Measurements from ENCODE around the gene XRCC4.

XRCC4 gene

DNA sequence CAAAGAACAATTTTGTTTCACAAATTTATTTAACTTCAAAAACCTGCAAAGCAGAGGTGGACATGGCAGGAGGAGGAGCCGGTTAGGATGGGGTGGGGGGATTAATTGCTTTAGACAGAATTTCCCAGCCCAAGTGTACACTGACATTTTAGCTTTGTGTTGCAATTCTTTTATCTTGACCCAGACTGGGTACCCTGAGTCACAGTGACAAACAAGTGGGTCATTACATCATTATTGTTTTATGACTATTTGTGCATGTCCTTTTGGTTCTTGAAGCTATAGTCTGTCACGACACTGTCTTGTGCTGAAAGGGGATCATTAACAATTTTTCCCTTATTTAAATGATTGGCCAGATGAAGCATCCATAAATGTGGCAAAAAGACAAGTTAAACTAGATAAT, 309.7 kb downstream of the XRCC4 start:
- DNase-seq (ENCODE audit: low read depth): no peak
- TF ChIP-seq MYC (IDR thresholded peaks at IDR 0.05; ENCODE audit: low read depth, low read length) (no peak), POLR2A (IDR thresholded peaks at IDR 0.05; ENCODE audit: extremely low read depth, insufficient read length) (no peak)
- TF ChIP-seq, protein P1, sequence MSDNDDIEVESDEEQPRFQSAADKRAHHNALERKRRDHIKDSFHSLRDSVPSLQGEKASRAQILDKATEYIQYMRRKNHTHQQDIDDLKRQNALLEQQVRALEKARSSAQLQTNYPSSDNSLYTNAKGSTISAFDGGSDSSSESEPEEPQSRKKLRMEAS (IDR thresholded peaks at IDR 0.05; ENCODE audit: low read depth, low read length): no peak
- TF ChIP-seq, protein P2, sequence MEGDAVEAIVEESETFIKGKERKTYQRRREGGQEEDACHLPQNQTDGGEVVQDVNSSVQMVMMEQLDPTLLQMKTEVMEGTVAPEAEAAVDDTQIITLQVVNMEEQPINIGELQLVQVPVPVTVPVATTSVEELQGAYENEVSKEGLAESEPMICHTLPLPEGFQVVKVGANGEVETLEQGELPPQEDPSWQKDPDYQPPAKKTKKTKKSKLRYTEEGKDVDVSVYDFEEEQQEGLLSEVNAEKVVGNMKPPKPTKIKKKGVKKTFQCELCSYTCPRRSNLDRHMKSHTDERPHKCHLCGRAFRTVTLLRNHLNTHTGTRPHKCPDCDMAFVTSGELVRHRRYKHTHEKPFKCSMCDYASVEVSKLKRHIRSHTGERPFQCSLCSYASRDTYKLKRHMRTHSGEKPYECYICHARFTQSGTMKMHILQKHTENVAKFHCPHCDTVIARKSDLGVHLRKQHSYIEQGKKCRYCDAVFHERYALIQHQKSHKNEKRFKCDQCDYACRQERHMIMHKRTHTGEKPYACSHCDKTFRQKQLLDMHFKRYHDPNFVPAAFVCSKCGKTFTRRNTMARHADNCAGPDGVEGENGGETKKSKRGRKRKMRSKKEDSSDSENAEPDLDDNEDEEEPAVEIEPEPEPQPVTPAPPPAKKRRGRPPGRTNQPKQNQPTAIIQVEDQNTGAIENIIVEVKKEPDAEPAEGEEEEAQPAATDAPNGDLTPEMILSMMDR (IDR thresholded peaks at IDR 0.05; ENCODE audit: low read depth, low read length): no peak
- no peak overlapping the region for H3K4me3 ChIP-seq (ENCODE audit: low read depth, low read length)

DNA sequence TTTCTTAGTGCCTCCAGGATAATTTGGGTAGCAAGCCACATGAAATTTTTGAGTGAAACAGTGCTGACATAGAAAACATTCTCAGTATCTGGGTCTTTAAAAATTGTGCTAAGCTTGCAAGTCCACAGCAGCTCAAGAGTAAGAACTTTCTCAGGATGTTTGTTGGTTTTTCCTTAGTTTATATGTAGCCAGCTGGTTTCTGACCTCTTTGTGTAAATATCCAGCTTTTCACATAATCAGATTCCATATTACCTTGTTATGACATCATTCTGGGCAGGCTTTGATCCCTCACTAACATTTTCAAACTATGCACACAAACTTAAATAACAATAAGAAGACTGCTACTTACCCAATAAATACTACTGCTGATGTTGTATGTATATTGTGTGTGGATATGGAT, 311.3 kb downstream of the XRCC4 start:
- no peak overlapping the region for H3K4me3 ChIP-seq (ENCODE audit: low read depth, low read length)
- no peak for DNase-seq (ENCODE audit: low read depth)
- TF ChIP-seq POLR2A (IDR thresholded peaks at IDR 0.05; ENCODE audit: extremely low read depth, insufficient read length) (no peak), MYC (IDR thresholded peaks at IDR 0.05; ENCODE audit: low read depth, low read length) (no peak)
- TF ChIP-seq, protein P2 (IDR thresholded peaks at IDR 0.05; ENCODE audit: low read depth, low read length): no peak
- TF ChIP-seq, protein P1 (IDR thresholded peaks at IDR 0.05; ENCODE audit: low read depth, low read length): no peak

DNA sequence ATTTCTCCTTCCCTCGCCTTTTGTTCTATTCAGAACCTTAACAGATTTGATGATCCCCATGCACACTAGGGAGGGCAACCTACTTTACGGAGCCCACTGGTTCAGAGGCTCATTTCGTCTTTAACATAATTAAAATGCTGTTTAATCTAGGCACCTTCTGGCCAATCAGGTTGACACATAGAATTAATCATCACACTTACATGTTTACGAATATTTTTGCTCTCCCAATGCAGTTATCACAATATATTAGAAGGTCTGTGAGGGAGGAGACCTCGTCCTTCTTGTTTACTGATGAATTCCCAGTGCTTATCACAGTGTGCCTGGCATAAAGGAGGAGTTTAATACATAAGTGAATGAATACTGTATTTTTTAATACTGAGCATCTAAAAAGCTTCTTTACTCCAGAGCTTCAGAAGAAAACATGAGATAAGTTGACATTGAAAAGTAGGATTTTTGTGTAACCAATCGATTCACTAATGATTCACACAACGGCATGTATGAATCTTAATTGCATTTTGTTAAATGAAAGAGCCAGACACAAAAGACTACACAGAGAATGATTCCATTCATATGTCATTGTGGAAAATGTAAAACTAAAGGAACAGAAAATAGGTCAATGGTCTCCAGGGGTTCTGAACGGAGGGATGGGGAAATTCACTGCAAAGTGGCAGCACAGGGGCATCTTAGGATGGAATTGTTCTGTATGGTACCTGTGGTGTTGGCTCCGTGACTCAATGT, 315.6 kb downstream of the XRCC4 start:
- DNase-seq (ENCODE audit: low read depth): no peak
- TF ChIP-seq, protein P1 (IDR thresholded peaks at IDR 0.05; ENCODE audit: low read depth, low read length): no peak
- TF ChIP-seq, protein P2 (IDR thresholded peaks at IDR 0.05; ENCODE audit: low read depth, low read length): no peak
- no peak for TF ChIP-seq MYC (IDR thresholded peaks at IDR 0.05; ENCODE audit: low read depth, low read length)
- TF ChIP-seq POLR2A (IDR thresholded peaks at IDR 0.05; ENCODE audit: extremely low read depth, insufficient read length): no peak
- H3K4me3 ChIP-seq (ENCODE audit: low read depth, low read length): no peak overlapping the region

DNA sequence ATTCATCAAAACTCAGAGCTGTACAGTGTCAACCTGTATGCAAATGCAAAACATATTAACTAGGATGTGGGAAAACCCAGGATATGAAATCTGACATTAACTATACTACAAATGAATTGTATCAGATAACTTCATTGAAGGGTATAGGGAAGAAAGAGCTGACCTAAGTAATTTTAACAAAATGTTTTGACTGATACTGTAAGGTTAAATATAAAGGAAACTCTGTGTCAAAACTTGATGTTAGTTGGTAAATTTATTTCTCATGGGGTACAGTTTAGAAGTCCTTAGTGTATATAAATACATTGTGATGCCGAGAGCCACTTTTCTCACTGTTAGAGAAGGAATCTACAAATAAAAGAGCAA, 316.1 kb downstream of the XRCC4 start:
- TF ChIP-seq, protein P2 (IDR thresholded peaks at IDR 0.05; ENCODE audit: low read depth, low read length): no peak
- TF ChIP-seq, protein P1 (IDR thresholded peaks at IDR 0.05; ENCODE audit: low read depth, low read length): no peak
- TF ChIP-seq POLR2A (IDR thresholded peaks at IDR 0.05; ENCODE audit: extremely low read depth, insufficient read length) (no peak), MYC (IDR thresholded peaks at IDR 0.05; ENCODE audit: low read depth, low read length) (no peak)
- DNase-seq (ENCODE audit: low read depth): no peak
- H3K4me3 ChIP-seq (ENCODE audit: low read depth, low read length): no peak overlapping the region

DNA sequence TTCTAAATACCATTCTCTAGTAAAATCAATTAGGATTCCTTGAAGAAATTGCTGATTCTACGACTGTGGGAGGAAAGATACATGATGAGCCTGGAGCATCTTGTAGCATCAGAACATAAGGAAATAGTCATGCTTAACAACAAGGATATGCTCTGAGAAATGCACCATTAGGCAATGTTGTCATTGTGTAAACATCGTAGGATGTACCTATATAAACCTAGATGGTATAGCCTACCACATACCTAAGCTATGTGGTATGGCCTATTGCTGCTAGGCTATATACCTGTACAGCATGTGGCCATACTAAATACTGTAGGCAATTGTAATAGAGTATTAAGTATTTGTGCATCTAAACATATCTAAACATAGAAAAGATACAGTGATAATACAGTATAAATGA, 316.8 kb downstream of the XRCC4 start:
- no peak for DNase-seq (ENCODE audit: low read depth)
- no peak overlapping the region for H3K4me3 ChIP-seq (ENCODE audit: low read depth, low read length)
- TF ChIP-seq, protein P1 (IDR thresholded peaks at IDR 0.05; ENCODE audit: low read depth, low read length): no peak
- no peak for TF ChIP-seq POLR2A (IDR thresholded peaks at IDR 0.05; ENCODE audit: extremely low read depth, insufficient read length)
- TF ChIP-seq, protein P2 (IDR thresholded peaks at IDR 0.05; ENCODE audit: low read depth, low read length): no peak
- no peak for TF ChIP-seq MYC (IDR thresholded peaks at IDR 0.05; ENCODE audit: low read depth, low read length)

Data from NB4 (cell line).